Peyer's patch (tissue), 4 donors: ENCODE data around the gene ACOT13.

Experiments used
- POLR2A ChIP-seq, 2 donors: fragments of 450-650 bp; IDR thresholded peaks; one replicate each; pipeline ENCODE4 v1.5.1; 2017; ENCODE audit warnings: antibody characterized with exemption in 2 of 2, mild to moderate bottlenecking in 2 of 2, moderate library complexity in 2 of 2
- TF ChIP-seq, protein P1 (sequence below), 6 experiments: fragments of 450-650 bp in 4 of 6; fragments of 200-600 bp in 2 of 6; sonication (generic) in 1 of 6; IDR thresholded peaks; one replicate each; pipeline ENCODE4 v1.5.1; 2017 to 2019; ENCODE audit warnings: antibody characterized with exemption in 6 of 6, mild to moderate bottlenecking in 3 of 6, moderate library complexity in 1 of 6

DNA sequence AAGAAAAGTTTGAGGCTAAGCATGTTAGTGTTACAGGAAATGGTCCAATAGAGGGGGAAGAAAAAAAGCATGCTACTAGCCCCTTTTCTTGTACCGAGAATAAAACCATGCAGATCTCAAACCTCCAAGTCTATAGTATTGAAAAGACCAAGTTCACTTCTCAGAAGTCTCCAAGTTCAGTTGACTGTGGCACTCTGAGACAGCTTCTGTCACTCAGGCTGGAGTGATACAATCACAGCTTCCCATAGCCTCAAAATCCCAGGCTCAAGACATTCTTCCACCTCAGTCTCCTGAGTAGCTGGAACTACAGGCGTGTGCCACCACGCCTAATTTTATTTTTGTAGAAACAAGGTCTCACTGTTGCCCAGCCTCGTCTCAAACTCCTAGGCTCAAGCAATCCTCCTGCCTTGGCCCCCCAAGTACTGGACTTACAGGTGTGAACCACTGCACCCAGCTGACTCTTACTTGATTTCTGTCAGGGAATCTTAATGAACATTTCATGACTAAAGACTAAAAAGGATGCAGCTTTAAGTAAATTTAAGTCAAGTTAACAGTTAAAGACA lies 35.9 kb downstream of the ACOT13 start:
- TF ChIP-seq, protein P1, sequence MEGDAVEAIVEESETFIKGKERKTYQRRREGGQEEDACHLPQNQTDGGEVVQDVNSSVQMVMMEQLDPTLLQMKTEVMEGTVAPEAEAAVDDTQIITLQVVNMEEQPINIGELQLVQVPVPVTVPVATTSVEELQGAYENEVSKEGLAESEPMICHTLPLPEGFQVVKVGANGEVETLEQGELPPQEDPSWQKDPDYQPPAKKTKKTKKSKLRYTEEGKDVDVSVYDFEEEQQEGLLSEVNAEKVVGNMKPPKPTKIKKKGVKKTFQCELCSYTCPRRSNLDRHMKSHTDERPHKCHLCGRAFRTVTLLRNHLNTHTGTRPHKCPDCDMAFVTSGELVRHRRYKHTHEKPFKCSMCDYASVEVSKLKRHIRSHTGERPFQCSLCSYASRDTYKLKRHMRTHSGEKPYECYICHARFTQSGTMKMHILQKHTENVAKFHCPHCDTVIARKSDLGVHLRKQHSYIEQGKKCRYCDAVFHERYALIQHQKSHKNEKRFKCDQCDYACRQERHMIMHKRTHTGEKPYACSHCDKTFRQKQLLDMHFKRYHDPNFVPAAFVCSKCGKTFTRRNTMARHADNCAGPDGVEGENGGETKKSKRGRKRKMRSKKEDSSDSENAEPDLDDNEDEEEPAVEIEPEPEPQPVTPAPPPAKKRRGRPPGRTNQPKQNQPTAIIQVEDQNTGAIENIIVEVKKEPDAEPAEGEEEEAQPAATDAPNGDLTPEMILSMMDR (IDR thresholded peaks at IDR 0.05) = no peak
- no peak for TF ChIP-seq POLR2A (IDR thresholded peaks at IDR 0.05)
